ENCODE results near the gene FMC1.
"Not testable (repeated sequence)": the region's sequence is repeated elsewhere in the genome, so short reads cannot be mapped to it uniquely, and the experiment has no call there.

The FMC1 gene

DNA sequence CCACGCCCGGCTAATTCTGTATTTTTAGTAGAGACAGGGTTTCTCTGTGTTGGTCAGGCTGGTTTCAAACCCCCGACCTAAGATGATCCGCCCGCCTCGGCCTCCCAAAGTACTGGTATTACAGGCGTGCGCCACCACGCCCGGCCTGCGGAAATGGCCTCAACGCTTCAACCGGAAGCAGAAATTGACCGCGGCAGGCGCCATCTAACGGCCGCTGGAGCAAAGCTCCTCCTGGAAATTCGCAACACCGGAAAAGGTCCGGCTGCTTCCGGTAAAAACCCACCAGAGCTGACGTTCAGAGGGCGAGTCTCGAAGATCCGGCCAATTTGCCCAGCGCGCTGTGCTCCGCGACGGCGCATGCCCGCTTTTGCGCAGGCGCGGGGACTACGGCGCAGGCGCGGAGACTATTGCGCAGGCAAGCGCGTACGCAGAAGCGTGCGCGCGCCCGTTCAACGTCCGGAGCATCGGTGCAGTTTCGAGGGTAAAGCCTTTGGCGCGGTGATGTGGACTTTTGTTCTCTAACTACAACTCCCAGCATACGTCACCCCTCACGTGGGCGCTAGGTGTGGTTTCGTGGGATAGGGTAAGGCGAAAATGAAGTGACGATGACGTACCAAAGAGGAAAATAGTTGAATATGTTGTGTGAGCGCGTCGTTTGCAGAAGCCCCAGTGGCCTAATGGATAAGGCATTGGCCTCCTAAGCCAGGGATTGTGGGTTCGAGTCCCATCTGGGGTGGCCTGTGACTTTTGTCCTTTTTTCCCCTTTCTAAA, 915 bp upstream of the FMC1 start:
- peak; percentile 100 for DNase-seq (ENCODE audit: low read depth, low spot score)

DNA sequence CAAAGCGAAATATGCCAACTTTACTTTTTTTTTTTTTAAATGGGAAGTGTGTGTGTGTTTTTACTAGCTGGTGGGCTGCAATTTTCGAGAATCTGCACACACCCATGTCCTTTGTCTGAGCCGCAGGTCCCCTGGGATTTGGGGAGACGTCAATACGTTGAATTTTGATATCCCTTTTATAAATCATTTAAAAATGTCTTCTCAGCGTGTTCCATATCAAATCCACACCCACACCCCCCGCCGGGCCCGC, 404 bp upstream of the FMC1 start:
- no peak for DNase-seq (ENCODE audit: low read depth, low spot score)

DNA sequence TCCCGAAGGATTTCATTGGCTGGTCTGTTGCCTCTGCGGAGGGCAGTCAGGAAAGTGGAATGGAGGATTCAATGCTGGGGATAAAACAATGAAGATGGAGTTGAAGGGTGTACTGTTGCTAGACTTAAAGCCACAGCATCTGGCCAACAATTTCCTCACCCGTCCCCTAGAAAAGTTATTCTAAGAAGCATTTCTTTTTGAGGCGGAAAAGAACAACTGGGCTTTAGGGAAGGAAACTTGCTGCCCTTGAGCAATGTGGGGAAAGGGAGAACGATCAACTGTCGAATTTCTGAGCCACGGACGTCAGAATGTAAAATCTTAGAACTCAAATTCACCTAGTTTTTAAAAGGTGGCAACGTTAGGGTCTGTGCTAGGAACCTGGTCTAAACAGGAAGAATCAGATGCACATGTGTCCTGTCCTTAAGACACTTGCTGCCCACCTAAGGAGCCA, 664 bp downstream of the FMC1 start:
- DNase-seq (ENCODE audit: low read depth, low spot score), result no peak

DNA sequence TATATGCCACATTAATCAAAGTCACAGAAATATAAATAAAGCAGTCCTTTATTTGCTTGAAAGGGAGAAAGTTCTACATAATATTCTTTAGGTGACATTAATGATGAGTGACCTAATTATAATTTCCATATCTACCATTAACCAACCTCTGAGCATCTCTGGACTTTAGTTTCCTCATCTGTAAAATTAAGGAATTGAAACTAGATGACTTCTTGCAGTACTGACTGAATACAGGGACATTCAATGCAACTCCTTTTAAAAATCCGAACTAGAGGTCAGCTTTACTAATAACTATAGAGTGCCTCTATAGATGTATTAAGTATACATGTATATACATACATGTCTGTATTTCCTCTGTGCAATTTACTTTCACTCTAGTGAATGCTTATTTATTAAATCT, 3.9 kb downstream of the FMC1 start:
- DNase-seq (ENCODE audit: low read depth, low spot score), result no peak

DNA sequence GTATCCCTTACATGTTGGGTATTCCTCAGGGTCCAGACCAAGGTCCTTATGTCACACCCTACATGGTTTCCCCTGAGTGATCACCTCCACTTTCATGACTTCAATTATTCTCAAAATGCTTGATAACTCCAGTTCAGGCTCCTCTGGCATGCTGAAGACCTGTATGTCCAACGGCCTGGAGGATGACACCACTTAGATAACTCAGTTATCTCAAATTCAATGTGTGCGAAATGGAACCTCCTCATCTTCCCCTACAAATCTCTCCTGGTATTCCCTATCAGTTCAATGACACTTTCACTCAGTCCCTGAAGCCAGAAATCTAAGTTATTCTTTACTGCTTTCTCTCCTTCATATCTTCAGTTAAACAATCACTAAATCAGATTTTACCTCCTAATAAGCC, 9.9 kb downstream of the FMC1 start:
- DNase-seq (ENCODE audit: low read depth, low spot score), result no peak

DNA sequence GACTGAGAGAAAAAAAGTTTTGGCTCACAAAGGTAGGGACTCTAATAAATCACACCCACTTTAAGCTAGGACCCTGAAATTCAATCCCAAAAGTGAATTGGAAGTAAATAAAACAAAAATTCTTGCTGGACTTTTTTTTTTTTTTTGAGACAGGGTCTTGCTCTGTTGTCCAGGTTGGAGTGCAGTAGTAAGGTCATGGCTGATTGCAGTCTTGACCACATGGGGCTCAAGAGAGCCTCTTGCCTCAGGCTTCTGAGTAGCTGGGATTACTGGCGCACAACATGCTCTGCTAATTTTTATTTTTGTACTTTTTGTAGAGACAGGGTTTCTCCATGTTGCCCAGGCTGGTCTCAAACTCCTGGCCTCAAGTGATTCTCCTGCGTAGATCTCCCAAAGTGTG, 13.6 kb downstream of the FMC1 start:
- no peak for DNase-seq (ENCODE audit: low read depth, low spot score)

DNA sequence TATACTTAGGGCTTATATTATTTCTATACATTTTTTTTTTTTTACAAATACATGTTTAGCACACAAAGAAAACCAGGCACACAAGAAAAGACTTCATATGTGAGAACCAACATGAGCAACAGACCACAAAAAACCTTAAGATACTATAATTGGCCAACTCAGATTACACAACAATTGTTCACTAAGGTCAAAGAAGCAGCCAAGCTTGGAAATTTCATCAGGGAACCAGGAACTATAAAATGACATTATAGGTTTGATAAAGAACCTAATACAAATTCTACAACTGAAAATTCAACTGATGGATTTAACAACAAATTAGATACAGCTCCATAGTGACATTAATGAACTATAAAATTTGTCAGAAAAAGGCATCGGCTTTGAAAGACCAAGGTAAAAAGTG, 14.2 kb downstream of the FMC1 start:
- DNase-seq (ENCODE audit: low read depth, low spot score), result no peak

DNA sequence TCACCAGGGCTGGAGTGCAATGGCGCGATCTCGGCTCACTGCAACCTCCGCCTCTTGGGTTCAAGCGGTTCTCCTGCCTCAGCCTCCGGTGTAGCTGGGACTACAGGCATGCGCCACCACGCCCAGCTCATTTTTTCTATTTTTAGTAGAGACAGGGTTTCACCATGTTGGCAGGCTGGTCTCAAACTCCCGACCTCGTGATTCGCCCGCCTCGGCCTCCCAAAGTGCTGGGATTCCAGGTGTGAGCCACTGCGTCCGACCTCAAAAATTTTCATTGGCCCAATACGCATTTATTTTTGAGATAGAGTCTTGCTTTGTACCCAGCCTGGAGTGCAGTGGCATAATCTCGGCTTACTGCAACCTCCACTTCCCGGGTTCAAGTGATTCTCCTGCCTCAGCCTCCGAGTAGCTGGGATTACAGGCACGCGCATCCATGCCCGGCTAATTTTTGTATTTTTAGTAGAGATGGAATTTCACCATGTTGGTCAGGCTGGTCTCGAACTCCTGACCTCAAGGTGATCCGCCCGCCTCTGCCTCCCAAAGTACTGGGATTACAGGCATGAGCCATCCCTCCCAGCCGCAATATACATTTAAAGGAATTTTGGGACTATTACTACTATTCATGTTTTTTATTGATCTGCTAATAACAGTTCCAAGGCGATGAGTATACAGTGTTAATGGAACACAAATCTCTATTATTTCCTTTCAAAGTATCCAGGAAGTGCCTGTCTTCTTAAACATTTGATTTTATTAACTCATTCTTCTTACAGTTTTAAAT, 16.8 kb downstream of the FMC1 start:
- DNase-seq (ENCODE audit: low read depth, low spot score), result not testable (repeated sequence)

DNA sequence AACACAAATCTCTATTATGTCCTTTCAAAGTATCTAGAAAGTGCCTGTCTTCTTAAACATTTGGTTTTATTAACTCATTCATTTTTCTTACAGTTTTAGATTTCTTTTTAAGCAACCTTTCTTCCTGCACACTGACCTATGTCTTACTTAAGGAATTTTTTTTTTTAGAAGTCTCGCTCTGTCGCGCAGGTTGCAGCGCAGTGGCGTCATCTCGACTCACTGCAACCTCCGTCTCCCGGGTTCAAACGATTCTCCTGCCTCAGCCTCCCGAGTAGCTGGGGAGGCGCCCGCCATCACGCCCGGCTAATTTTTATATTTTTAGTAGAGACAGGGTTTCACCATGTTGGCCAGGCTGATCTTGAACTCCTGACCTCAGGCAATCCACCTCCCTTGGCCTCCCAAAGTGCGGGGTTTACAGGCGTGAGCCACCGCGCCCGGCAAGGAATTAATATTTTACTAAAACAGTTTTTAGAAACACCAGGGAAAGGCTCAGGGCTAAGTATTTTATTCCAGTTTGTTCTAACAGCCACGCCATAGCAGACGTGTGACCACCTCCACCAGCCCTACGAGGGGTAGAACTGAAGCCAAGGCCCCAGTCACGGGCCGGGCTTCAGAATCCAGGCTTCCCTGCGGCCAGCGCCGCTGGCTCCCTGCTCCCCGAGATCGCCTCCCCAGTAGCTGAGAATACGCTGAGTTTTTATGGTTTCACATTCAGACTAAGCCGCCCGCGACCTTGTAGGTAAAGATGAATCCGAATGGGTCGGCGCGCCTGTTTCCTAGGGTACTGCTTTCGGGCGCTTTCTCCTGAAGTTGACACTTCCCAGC, 17.6 kb downstream of the FMC1 start:
- DNase-seq (ENCODE audit: low read depth, low spot score), result no peak

DNA sequence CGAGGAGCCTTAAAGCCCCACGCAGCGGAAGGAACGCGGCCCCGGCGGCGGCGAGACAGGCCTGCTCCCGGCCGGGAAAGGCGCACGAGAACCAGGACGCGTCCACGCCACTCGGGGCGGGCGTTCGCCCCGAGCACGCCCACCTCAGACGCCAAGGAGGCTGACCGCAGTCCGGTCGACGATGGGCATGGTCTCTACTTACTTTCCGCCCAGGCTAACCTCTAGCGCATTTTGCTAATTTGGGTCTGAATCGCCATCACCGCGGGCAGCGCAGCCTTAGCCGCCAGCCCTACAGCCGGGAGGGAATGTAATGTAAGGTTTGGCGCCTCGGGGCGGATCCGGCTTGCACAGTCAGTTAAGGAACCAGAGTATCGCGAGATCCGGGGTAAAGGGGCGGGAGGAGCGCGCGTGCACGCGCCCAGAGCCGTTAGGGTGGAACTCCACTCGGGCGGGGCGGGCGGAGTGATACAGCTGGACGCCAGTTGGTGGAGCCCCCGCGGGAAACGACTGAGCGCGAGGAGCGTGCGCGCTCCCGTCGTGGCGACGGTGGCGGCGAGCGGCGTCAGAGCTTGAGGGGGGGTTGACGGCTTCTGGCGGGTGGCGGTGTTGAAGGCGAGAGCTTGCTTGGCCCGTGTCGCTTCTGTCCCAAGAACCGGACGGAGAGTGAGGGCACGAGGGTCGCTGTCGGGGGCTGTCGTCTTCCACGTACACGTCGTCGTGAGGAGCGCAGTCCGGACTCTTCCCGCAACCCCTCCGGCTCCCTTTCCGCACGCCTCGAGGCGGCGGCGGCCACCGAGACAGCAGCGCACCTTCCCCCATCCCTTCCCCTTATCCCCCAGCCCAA, 18.5 kb downstream of the FMC1 start, which contains the start of gene LUC7L2:
Gene LUC7L2 (plus strand): TSS at position 529 of the 844 bp plus-strand sequence. CDS start 368 bp downstream, outside the sequence.
- peak; percentile 97 for DNase-seq (ENCODE audit: low read depth, low spot score)

DNA sequence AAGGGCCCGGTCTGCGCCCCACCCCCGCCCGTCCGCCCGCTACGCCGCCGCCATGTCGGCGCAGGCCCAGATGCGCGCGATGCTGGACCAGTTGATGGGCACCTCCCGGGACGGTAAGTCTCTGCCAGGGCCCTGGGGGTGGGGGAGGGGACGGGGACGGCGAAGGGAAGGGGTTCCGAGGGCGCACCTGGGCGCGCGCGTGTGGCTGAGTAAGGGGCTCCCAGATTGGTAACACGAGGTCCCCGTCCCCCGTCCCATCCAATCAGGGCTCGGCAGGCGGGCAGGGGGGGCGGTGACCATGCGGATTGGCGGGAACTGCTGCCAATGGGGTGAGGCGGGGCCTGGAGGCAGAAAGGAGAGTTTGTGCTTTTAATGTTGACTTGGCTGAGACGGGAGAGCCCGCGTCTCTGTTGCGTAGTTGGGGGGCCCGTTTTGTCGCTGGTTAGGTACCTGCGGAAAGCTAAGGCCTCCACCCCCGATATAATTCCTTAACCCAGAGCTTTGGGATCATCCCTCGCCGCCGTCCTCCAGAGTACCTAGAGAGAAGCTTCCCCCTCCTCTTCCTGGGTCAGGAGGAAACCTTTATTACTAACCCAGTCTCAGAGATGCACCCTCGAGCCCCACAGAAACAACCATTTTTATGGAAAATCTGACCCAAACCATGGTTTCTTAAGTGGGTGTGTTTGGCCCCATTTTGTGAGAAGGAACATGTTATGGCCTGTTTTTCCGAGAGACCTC, 19.2 kb downstream of the FMC1 start:
- peak; percentile 86 for DNase-seq (ENCODE audit: low read depth, low spot score)

DNA sequence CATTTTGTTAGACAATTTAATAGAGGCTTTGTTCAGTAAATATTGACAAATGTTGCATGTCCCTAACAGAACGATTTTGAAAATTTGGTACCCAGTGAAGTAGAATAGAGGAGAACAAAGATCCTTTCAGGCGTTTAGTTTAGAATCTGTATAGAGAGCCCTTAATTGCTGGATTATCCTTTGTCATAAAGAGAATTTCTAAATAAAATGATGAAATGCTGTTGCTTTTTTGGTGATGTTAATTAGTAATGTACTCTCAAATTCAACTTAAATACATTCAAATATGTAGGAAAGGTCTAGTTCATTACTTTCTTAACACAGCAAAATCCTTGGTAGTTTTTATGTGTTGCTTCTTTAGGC, 19.8 kb downstream of the FMC1 start:
- no peak for DNase-seq (ENCODE audit: low read depth, low spot score)

DNA sequence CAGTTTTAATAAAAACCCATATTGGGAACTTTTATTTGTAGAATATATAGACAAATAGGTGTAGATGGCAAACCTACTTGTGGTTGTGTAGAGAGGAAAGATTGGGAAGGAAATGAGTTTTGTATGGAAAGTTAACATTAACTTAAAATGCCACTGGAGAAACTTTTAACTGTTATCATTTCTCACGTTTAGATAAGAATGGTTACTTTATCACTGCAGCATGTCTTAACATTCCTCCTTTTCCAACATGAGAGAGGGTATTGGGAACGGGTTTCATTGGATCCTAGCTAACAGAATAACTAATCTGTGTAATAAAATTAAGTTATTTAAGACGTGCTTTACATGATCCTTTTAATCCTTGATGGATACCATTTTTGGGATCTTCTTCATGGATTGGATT, 20.4 kb downstream of the FMC1 start:
- DNase-seq (ENCODE audit: low read depth, low spot score), result no peak

DNA sequence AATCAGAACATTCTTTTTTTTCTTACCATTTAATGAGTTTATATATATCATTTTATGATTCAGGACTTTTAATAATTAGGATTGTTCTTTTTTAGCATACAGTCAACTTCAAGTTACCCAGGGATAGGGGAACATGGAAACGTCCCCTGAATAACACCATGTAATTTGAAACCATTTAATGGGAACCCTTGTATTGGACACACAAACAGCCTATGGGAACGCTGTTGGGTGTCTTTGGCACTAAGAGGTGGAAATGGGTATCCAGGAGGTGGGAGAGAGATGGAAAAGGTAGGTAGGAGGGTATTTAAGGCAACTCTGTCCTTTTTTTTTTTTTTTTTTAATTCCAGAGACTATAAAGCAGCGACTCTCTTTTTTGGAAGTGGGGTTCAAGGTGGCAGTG, 21.2 kb downstream of the FMC1 start:
- DNase-seq (ENCODE audit: low read depth, low spot score), result no peak

DNA sequence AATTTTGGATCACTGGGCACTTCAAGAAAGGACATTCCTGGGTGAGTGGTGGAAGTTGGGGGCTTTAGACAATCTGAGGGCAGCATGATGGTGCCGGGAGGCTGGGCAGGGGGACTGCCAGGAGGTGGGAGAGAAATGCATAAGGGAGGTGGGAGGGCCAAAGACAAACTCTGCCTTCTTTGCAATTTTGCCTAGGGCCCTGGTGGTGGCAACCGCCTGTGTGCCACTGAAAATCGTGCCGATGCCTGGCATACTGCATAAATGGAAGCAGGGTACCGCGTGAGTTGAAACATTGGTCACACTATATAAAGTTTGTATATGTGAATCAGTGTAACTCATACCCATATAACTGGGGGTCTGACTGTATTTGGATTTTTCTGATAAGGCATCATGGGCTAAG, 21.8 kb downstream of the FMC1 start:
- DNase-seq (ENCODE audit: low read depth, low spot score), result no peak

DNA sequence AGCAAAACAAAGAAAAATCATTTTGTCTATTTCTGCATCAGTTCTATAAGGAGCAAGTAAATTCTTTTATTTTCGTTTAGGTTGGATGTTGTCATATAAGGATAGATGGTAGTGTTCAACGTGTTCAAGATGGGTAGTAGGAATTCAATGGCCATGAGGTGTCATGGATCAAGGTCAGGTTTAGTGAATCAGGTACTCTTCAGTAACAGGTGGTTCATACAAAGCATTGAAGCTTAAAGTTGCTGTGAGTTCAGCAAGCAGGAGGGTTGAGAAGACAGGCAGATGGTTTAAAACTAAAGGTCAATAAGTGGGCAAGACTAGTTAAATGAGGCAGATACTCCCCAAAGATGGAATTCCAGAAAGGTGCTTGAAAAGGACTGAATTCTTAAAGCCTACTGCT, 24.2 kb downstream of the FMC1 start:
- no peak for DNase-seq (ENCODE audit: low read depth, low spot score)

DNA sequence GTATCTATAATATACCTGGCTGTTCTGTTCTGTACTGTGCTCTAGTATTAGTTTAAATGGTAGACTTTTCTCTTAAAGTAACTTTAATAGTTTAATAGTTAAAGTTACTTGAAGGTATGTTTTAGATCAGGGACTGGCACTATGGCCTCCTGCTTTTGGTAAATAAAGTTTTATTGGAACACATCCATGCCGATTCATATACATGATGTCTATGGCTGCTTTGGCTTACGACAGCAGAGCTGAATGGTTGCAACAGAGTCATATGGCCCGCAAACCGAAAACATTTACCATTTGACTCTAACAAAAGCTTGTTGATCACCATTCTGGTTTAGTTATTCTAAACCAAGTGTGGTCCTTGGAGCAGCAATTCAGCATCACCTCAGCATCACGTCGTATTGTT, 25.3 kb downstream of the FMC1 start:
- DNase-seq (ENCODE audit: low read depth, low spot score), result no peak

DNA sequence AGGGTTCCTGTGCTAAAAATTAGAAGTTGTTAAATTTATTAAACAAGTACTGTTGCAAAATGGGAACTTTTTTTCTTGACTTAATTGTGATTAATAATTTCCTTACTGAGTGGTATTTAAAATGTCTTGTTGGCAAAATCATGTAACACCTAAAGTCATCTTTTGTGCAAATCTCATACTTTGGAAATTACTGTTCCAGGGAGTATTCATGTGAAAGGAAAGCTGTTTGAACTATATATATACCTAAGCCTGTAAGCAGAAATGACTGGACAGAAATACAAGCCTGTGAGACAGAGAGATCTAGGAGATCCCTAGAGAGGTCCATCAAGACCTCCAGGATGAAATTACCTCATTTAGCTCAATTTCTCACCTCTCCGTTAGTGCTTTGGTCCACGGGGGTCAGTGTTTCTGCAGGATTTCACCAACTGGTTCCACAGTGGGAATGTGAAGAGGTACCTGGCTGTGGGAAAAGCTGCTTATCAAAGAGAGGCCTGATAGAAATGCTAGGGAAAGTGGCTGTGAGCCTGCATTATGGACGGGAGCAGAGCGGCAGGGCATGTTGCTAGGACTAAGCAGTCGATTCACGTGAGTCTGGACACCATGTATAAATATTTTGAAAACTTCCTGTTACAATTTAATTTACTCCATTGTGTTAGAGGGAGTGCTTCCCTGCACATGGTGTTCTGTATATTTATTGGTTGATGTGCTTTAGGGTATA, 26.5 kb downstream of the FMC1 start:
- DNase-seq (ENCODE audit: low read depth, low spot score), result no peak

DNA sequence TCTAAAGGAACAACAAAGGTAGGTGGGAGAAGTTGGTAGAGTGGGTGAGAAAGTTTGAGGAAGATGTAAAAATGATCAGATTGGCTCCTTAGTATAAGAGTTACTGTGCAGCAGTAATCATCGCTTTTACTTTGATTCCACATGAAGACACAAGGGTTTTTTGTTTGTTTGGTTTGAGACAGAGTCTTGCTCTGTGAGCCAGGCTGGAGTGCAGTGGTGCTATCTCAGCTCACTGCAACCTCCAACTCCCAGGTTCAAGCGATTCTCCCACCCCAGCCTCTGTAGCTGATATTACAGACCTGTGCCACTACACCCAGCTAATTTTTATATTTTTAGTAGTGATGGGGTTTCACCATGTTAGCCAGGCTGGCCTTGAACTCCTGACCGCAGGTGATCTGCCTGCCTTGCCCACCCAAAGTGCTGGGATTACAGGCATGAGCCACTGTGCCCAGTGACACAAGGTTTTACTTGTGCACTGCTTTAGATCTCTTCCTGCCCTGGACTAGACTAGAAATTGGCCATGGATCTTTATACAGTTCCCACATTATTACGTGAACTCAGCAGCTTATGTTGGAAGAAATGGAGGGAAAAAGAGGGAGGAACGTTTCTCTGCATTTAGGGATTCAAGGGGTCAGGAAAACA, 29.3 kb downstream of the FMC1 start:
- DNase-seq (ENCODE audit: low read depth, low spot score), result no peak

DNA sequence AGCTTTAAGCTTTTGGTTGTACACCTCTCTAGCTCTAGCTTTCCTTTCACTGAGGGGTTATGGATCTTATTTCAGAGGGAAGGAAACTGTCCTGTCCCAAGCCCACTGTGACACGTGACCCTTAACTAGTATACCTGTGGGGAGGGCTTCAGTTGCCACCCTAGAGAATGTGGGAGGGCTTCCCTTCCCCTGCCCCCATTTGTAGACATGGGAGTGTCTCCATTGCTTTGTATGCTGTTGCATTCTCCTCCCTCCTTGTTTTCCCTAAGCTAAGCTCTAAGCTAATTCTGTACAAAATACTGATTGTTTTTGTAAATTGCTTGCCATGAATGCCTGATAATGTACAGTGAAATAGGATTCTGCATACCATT, 29.8 kb downstream of the FMC1 start:
- DNase-seq (ENCODE audit: low read depth, low spot score), result no peak

All from brain pericyte (primary cell).